Stomach smooth muscle (tissue), 2 donors: ENCODE data around the gene BCL2L13.

Source experiments
- H3K27ac ChIP-seq: one replicate; pipeline ENCODE4 v1.7.0; 2013; ENCODE audit warnings: mild to moderate bottlenecking, low read length, inconsistent platforms
- H3K27me3 ChIP-seq, 2 donors: one replicate each; pipeline ENCODE4 v1.7.0; 2013; ENCODE audit warnings: low read length in 2 of 2; ENCODE audit not compliant: insufficient read depth in 2 of 2, control insufficient read depth in 1 of 2
- H3K36me3 ChIP-seq, 2 donors: one replicate each; pipeline ENCODE4 v1.7.0; 2013; ENCODE audit warnings: low read length in 2 of 2; ENCODE audit not compliant: control insufficient read depth in 2 of 2, insufficient read depth in 2 of 2
- H3K4me1 ChIP-seq: one replicate; pipeline ENCODE4 v1.7.0; 2013; ENCODE audit warnings: low read length; ENCODE audit not compliant: control insufficient read depth, insufficient read depth
- H3K4me3 ChIP-seq, 2 donors: one replicate each; pipeline ENCODE4 v1.7.0; 2013; ENCODE audit warnings: low read length in 2 of 2
- H3K9ac ChIP-seq, 2 donors: one replicate each; pipeline ENCODE4 v1.7.0; 2013; ENCODE audit warnings: low read length in 2 of 2, mild to moderate bottlenecking in 1 of 2
- H3K9me3 ChIP-seq, 2 donors: one replicate each; pipeline ENCODE4 v1.7.0; 2013; ENCODE audit warnings: low read length in 2 of 2; ENCODE audit not compliant: control insufficient read depth in 2 of 2
- donor health status: healthy.
- donor health status: Pancreatic carcinoma.

BCL2L13 gene

DNA sequence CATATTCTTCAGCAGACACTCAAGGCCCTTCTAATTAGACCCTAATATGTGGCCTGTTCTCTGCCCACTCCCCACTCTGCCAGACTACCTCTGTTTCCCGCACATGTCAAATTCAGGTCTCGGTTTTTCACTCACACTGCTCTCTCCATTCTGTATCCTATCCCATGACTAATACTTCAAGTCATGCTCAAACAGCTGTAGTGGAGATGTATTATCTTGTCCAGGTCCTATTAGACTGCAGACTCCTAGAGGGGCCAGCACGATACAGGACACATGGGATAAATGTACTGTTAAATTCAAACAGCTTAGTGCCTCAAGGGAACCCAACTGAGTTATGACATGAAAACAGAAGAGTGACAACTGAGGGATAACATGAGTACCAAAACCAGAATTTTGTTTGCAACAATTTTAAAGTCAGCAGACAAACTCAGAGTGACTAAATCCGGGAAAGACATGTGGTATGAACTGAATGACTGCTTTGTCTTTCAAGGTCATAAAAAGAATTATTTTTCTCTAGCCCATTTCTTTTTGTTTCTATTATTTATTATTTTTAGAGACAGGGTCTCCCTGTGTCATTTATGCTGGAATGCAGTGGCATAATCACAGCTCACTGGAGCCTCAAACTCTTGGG, 30.6 kb upstream of the BCL2L13 start:
- Histone ChIP-seq H3K4me3 (no peak overlapping the region), H3K4me1 (no peaks in the 10 kb centered on the region), H3K27ac (no peak overlapping the region), H3K9me3 (no peaks in the 10 kb centered on the region), H3K9ac (no peak overlapping the region), H3K27me3 (no peaks in the 10 kb centered on the region), H3K36me3 (peaks cover 18 to 19% of the 10 kb centered on the region in 2 donors)

DNA sequence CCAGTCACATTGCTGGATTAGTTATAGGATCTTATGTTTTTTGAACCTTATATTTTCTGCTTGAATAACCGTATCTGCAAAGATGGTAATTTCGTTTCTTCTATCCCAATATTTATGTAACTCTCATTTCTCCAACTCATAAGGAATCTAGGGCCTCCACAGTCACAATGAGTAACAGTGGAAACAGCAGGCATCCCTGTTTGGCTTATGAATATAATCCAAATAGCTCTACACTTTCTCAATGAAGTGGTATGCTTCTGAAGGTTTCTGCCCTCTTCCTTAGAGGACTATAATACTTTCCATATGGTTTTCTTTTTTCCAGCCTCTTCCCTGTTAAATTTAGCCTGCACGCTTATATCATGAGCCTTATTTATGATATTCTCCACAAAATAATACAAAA, 26.5 kb upstream of the BCL2L13 start:
- Histone ChIP-seq H3K36me3 (peaks cover 22% of the 10 kb centered on the region in 2 donors), H3K27me3 (no peaks in the 10 kb centered on the region), H3K27ac (no peak overlapping the region), H3K9ac (no peak overlapping the region), H3K4me3 (no peak overlapping the region), H3K4me1 (no peaks in the 10 kb centered on the region), H3K9me3 (no peaks in the 10 kb centered on the region)

DNA sequence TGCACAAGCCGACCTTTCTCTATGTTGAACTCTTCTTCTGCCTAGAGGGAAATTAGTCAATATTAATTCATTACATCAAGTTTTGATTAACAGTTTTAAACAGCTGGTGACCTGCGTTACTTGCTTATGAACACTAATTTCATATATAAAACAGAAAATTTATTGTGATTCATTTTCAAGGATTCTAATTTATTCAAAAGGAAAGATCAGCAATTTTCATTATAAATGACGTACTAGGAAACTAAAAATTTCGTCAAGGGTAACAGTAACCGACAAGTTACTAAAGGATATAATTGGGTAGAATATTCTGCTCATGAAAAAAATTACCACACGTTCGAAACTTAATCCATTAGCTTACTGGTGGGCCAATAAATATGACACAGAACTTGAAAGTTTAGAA, 25.3 kb upstream of the BCL2L13 start:
- Histone ChIP-seq H3K4me1 (no peaks in the 10 kb centered on the region), H3K36me3 (peaks cover 14 to 20% of the 10 kb centered on the region in 2 donors), H3K27ac (no peak overlapping the region), H3K9me3 (no peaks in the 10 kb centered on the region), H3K27me3 (no peaks in the 10 kb centered on the region), H3K4me3 (no peak overlapping the region), H3K9ac (no peak overlapping the region)

GRCh38 chr22:17627961-17628405, 10.6 kb upstream of the BCL2L13 start:
- H3K9ac ChIP-seq: peak overlapping the region; percentile 99
- peaks cover 16% of the 10 kb centered on the region for H3K4me1 ChIP-seq
- H3K27me3 ChIP-seq: no peaks in the 10 kb centered on the region
- peaks cover 0 to under 1% of the 10 kb centered on the region in 2 donors for H3K36me3 ChIP-seq
- no peaks in the 10 kb centered on the region for H3K9me3 ChIP-seq
- H3K27ac ChIP-seq: peak overlapping the region; percentile 97
- peak overlapping the region; percentile 95 to 100 for H3K4me3 ChIP-seq

DNA sequence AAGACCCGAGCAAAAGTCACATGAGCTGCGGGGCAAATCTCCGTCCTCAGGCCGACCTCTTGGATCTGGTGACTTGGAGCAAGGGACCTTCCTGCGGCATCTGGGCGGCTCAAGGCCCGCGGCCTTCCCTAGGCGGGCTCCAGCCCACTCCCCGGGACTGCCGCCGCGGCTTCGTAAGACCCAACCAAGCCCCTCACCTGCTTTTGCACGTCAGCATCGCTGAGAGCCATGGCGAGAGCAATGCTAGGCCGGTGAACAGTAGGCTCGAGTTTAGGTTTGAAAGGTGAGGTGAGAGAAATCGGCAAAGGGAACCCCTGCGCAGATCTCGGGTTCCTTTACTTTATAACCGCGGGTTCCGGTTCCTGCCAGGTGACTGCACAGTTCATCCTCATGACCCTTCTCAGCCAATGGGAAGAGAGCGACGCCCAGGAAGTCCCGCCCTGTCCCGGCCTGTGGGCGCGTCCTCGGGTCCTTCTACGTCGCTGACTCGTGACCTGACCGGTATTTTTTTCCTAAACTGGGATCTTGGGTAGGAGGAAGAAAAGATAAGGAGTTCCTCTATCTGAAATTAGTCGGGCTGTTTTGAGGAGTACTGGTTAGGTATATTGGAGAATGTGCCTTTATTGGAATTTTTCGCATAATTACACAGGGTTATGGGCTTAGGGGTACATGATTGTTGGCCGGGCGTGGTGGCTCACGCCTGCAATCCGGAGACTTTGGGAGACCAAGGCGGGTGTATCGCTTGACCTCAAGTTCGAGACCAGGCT, 10.0 kb upstream of the BCL2L13 start, which contains the start of gene ATP6V1E1:
Gene ATP6V1E1 (minus strand): TSS at position 344 of the 767 bp plus-strand sequence. CDS start 114 bp downstream, at position 230.
- Histone ChIP-seq H3K27ac (peak within 1 kb of the TSS; percentile 97), H3K4me1 (peaks cover 16% of the 10 kb centered on the region), H3K9ac (peak within 1 kb of the TSS; percentile 99), H3K4me3 (peak within 1 kb of the TSS; percentile 95 to 100), H3K9me3 (no peaks in the 10 kb centered on the region), H3K27me3 (no peaks in the 10 kb centered on the region), H3K36me3 (no peaks in the 10 kb centered on the region)

- peak overlapping the region; percentile 99 for H3K9ac ChIP-seq
Measured at GRCh38 chr22:17629173-17629489, 9.4 kb upstream of the BCL2L13 start.

DNA sequence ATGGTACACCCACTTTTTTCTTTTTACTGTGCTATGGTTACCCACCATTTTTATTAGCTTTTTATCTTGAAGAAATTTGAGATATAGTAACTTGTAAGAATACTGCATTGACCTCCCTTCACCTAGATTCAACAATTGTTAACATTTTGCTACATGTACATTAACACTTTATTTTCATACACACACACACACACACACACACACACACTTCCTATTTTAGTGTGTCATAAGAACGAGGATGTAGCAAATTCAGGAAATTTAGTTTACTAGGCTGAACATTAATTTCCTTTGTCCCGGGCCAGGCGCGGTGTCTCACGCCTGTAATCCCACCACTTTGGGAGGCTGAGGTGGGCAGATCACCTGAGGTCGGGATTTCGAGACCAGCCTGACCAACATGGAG, 8.9 kb upstream of the BCL2L13 start:
- peaks cover 16% of the 10 kb centered on the region for H3K4me1 ChIP-seq
- H3K27ac ChIP-seq: no peak overlapping the region
- no peaks in the 10 kb centered on the region for H3K9me3 ChIP-seq
- H3K9ac ChIP-seq: no peak overlapping the region
- no peak overlapping the region for H3K4me3 ChIP-seq
- H3K36me3 ChIP-seq: no peaks in the 10 kb centered on the region
- no peaks in the 10 kb centered on the region for H3K27me3 ChIP-seq

More at GRCh38 chr22:17629173-17629489, 9.4 kb upstream of the BCL2L13 start:
- H3K36me3 ChIP-seq: no peaks in the 10 kb centered on the region
- peak overlapping the region; percentile 95 to 100 for H3K4me3 ChIP-seq
- peak overlapping the region; percentile 97 for H3K27ac ChIP-seq
- H3K27me3 ChIP-seq: no peaks in the 10 kb centered on the region
- H3K9me3 ChIP-seq: no peaks in the 10 kb centered on the region
- peaks cover 16% of the 10 kb centered on the region for H3K4me1 ChIP-seq

- Histone ChIP-seq H3K36me3 (no peaks in the 10 kb centered on the region), H3K9ac (no peak overlapping the region), H3K4me1 (peaks cover 16% of the 10 kb centered on the region), H3K9me3 (no peaks in the 10 kb centered on the region), H3K4me3 (no peak overlapping the region), H3K27me3 (no peaks in the 10 kb centered on the region), H3K27ac (no peak overlapping the region)
Measured at GRCh38 chr22:17631076-17631565, 7.4 kb upstream of the BCL2L13 start.

DNA sequence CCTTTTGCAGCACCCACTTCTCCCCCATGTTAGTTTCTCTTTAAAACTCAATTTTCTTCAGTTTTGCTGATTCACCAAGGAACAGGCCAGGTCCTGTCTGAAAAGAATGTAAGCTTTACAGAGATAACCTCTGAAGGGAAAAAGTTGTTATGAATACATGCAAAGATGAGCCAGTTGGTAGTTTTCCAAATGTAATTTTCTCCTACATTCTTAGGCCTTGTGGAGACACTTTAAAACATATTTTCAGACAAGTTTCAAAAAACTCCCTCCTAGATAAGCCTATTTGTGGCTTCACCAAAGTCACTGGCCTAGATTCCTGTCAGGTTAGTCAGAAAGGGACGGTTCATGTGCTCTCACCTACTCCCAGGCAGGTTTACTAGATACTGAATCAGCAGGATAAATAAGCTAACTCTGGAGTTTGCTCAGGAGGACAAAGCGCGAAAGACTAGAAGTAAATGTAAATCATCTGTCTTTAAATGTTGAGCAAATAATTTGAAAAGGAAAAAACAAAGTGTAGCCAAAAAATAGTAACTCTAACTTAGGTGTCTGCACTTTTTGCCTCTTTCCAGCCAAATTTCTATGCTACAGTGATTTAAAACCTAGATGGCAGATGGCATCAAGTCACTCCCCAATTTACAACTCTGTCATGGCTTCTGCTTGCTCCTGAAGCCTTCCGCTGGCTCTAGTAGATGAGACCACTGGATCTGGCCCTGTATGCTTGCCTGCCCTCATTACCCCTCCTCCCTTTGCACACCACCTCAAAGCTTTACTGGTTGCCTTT, 5.2 kb upstream of the BCL2L13 start:
- H3K27ac ChIP-seq: no peak overlapping the region
- no peaks in the 10 kb centered on the region for H3K36me3 ChIP-seq
- no peak overlapping the region for H3K4me3 ChIP-seq
- peaks cover 12% of the 10 kb centered on the region for H3K4me1 ChIP-seq
- H3K9me3 ChIP-seq: no peaks in the 10 kb centered on the region
- no peak overlapping the region for H3K9ac ChIP-seq
- no peaks in the 10 kb centered on the region for H3K27me3 ChIP-seq

DNA sequence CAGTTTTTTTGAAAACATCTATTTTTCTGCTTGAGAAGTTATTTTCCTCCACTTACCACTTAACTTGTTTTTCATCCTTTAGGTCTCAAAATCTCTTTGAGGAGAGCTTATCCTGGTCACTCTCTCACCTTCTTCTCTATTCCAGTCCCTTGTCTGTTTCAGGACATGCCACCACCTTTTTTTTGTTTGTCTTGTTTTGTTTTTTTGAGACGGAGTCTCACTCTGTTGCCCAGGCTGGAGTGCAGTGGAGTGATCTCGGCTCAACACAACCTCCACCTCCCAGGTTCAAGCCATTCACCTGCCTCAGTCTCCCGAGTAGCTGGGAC, 4.6 kb upstream of the BCL2L13 start:
- Histone ChIP-seq H3K27ac (no peak overlapping the region), H3K4me1 (peaks cover 11% of the 10 kb centered on the region), H3K4me3 (no peak overlapping the region), H3K9ac (no peak overlapping the region), H3K9me3 (no peaks in the 10 kb centered on the region), H3K36me3 (no peaks in the 10 kb centered on the region), H3K27me3 (no peaks in the 10 kb centered on the region)
